ENCODE results near the gene DLG2.

DLG2 gene

GRCh38 chr11:83510530-83511460 is 2116.3 kb downstream of the DLG2 start:
- no peak overlapping the region for H3K4me3 ChIP-seq (ENCODE audit: low read length)
- no peak for TF ChIP-seq CTCF (conservative IDR thresholded peaks at IDR 0.05; ENCODE audit: low read depth, low read length)
- DNase-seq (ENCODE audit: low read depth), result no peak

GRCh38 chr11:83508804-83509203 is 2118.3 kb downstream of the DLG2 start:
- TF ChIP-seq CTCF (conservative IDR thresholded peaks at IDR 0.05; ENCODE audit: low read depth, low read length), result no peak
- no peak for DNase-seq (ENCODE audit: low read depth)
- no peak overlapping the region for H3K4me3 ChIP-seq (ENCODE audit: low read length)

- no peak for DNase-seq (ENCODE audit: low read depth)
- H3K4me3 ChIP-seq (ENCODE audit: low read length), result no peak overlapping the region
- TF ChIP-seq CTCF (conservative IDR thresholded peaks at IDR 0.05; ENCODE audit: low read depth, low read length), result no peak
These were observed 2125.1 kb downstream of the DLG2 start for GRCh38 chr11:83502041-83502440.

GRCh38 chr11:83493917-83494316 is 2133.2 kb downstream of the DLG2 start:
- no peak overlapping the region for H3K4me3 ChIP-seq (ENCODE audit: low read length)
- no peak for TF ChIP-seq CTCF (conservative IDR thresholded peaks at IDR 0.05; ENCODE audit: low read depth, low read length)
- DNase-seq (ENCODE audit: low read depth), result no peak

GRCh38 chr11:83493034-83493433 is 2134.1 kb downstream of the DLG2 start:
- H3K4me3 ChIP-seq (ENCODE audit: low read length), result no peak overlapping the region
- DNase-seq (ENCODE audit: low read depth), result no peak
- TF ChIP-seq CTCF (conservative IDR thresholded peaks at IDR 0.05; ENCODE audit: low read depth, low read length), result no peak

GRCh38 chr11:83483808-83484207 is 2143.3 kb downstream of the DLG2 start:
- DNase-seq (ENCODE audit: low read depth), result no peak
- TF ChIP-seq CTCF (conservative IDR thresholded peaks at IDR 0.05; ENCODE audit: low read depth, low read length), result no peak

GRCh38 chr11:83480811-83481210 is 2146.3 kb downstream of the DLG2 start:
- no peak overlapping the region for H3K4me3 ChIP-seq (ENCODE audit: low read length)
- no peak for DNase-seq (ENCODE audit: low read depth)
- TF ChIP-seq CTCF (conservative IDR thresholded peaks at IDR 0.05; ENCODE audit: low read depth, low read length), result no peak

More at GRCh38 chr11:83483808-83484207, 2143.3 kb downstream of the DLG2 start:
- no peak overlapping the region for H3K4me3 ChIP-seq (ENCODE audit: low read length)
